A549 treated with DMSO at 1 μM for 4 hours (cell line): ENCODE results near the gene C1orf146. TPM values are rescaled to one million over a fixed set of nuclear protein-coding genes. Genes with fewer than 3 reads are reported as not detected.

Experiments
- total RNA-seq: library from RNA; stranded (reverse); fragments of 200-300 nt; extraction: Qiagen RNA extraction; gene quantifications from 5 replicates; pipeline ENCODE4 v1.2.3, GENCODE V29; 2022; ENCODE audit warnings: low read depth

C1orf146 gene
- not detected in 5 replicates for total RNA-seq

GRCh38 chr1:92217721-92218120 lies at the start of gene C1orf146:
Gene C1orf146, plus strand, starts transcription at chr1:92217915. Its CDS starts 13,506 bp downstream, at chr1:92231421.

Other genes with a start within 250 kb of the C1orf146 start
- 0.57 to 0.69 TPM (median 0.63 TPM) in 5 replicates for gene EPHX4, start 187.9 kb upstream of the C1orf146 start, total RNA-seq
- not detected in 5 replicates for gene SETSIP, start 142.5 kb upstream of the C1orf146 start, total RNA-seq
- 0.55 to 1.5 TPM (median 0.71 TPM) in 5 replicates for gene BTBD8, start 137.6 kb upstream of the C1orf146 start, total RNA-seq
- 5.5 to 8.0 TPM (median 7.7 TPM) in 5 replicates for gene GLMN, start 81.1 kb downstream of the C1orf146 start, total RNA-seq
- 8.8 to 13.0 TPM (median 12.7 TPM) in 5 replicates for gene RPAP2, start 81.1 kb downstream of the C1orf146 start, total RNA-seq